GM18508 (cell line): ENCODE results near the gene MAGI1.
"Not testable (repeated sequence)": the region's sequence is repeated elsewhere in the genome, so short reads cannot be mapped to it uniquely, and the experiment has no call there.

Source experiments
- ATAC-seq: cut with Tn5 transposase; IDR thresholded peaks from one replicate; pipeline ENCODE4 v1.9.1; 2021; ENCODE audit warnings: moderate number of reproducible peaks; ENCODE audit not compliant: insufficient read depth, unreplicated experiment

The MAGI1 gene

DNA sequence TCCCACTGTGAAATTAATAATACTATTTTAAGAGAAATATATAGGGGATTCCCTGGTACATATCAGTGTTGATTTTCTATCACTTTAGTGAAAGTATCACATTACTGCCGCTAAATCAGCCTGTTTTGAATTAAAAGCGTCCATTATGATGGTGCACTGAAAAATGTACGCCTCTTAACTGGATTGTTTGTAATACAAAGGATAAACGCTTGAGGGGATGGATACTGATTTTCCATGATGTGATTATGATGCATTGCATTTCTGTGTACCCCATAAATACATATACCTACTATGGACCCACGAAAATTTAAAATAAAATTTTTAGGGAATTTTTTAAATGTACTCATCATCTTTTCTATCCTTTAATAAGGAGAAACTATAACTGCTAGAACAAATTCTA lies 478.6 kb downstream of the MAGI1 start:
- no peak for ATAC-seq

DNA sequence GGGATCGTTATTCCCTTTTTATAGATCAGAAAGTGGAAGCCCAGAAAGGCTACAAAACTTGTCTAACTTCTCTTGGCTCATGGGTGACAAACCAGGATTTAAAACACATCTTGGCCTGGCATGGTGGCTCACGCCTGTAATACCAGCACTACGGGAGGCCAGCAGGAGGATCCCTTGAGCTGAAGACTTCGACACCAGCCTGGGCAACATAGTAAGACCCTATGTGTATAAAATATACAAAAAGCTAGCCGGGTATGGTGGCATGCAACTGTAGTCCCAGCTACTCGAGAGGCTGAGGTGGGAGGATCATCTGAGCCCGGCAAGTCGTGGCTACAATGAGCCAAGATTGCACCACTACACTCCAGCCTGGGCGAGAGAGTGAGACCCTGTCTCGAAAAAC lies 479.1 kb downstream of the MAGI1 start:
- ATAC-seq, result no peak

DNA sequence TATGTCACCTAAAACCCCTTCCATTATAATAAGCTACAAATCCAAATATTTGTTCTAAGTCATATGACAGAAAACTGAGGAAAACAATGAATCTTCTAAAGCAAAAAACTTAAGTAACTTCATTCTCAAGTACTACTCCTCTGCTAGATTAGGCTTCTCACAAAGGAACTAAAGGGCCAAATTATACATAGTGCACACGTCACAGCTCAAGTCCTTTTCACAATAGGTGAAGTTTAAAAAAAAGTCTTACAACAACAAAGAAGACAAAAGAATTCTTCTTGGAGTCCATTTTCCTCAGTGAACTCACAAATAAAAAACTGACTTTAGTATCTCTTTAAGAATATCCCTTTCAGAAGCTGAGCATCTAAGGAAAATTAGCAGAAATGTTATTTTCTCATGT lies 479.9 kb downstream of the MAGI1 start:
- ATAC-seq, result no peak

DNA sequence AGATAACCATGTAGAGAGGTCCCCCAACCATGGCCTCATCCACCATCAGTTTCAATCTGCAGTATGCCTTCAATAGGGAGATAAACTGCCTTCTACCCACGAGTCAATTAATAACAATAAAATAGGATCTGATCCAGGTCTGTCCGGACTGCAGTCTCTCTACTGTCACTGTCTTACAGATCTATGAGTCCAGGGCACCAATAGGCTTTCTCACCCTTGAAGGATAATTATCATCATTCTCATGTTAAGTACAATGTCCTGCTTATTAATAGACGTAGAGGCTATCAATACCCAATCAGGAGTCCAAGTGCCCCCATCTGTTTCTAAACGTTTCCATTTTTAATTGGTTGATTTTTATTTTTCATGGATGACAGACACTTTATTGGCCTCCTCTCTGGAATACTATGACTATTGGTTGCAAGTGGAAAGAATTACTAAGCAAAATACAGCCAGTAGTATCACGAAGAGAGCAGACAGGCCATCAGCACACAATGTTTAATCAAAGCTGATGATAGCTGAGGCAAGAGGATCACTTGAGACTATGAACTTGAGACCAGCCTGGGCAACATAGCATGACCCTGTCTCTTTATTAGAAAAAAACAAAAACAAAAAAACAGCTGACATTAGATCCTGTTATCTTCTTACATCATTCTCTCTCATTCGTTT lies 480.7 kb downstream of the MAGI1 start:
- ATAC-seq, result no peak

DNA sequence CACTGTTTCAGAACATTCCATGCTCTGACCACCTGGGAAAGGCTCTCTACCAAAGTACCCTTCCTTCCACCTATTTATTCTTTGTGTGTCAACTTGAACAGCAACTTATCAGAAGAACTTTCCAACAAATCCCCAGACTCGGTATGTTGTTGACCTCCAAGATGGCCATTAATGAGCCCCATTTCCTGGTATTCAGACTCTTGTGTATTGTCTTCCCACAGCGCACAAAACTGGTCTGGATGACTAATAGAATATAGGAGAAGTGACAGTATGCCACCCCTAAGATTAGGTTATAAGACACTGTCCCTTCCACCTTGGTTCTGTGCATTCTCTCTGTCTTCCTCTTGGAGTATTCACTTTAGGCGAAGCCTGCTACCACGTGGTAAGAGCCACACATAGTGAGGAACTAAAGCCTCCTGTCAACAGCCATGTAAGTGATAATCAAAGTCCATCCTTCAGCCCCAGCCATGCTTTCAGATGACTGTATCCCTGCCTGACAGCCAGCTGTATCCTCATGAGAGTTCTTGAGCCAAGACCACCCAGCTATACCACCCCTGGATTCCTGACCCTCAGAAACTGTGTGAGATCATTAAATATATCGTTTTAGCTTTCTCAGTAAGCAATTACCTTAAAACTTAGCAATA lies 481.7 kb downstream of the MAGI1 start:
- ATAC-seq, result no peak

DNA sequence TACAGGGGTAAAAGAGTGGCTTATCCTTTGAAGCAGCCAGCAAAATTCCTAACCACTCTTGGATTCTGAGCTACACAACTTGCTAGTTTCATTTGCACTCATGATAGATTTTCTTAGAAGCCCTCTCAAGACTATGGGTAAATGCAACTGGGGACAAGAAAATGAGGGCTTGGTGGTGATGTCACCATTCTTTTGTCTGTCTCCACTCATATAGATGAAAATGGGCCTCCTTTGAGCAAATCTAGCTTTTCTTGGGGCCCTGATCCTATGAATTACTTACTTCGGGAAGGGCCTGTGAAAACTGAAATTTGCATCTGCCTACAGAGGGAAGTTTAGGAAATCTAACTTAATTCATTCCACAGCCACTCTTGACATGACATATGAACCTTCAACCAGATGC lies 486.3 kb downstream of the MAGI1 start:
- no peak for ATAC-seq

DNA sequence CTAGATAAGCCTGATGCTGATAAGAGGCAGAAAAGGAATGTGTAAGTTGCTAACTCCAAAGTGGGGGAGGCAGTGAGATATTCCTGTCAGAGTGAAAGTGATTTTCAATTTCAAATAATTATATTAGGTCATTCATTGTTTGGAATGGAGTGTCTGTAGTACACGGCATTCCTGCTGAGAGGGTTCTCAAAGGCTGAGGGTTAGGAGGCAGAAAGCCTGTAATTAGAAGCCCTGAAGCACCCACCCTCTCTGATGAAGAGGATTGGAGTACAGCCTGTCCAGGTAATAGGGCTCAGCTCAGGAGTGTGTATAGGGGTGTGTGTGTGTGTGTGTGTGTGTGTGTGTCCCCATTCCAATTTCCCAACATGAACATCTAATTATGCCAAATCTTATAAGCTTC lies 486.8 kb downstream of the MAGI1 start:
- ATAC-seq, result no peak

DNA sequence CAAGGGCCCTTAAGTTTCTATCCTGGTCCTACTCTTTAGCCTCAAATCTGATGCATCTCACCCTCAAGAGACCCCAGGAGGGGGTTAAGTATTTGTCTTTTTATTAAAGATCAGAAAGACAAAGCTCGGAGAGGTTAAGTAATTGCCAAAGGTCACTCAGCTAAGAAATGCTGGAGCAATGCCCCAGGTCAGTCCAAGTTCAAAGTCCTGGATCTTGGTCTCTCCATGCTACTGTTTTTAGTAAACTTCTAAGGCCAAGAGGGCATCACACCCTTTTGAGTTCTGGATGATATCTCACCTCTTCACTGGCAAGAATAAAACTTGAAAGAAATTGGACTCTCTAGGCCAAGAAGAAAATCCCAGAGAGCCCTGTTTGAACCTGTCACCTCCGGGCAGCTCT lies 488.6 kb downstream of the MAGI1 start:
- no peak for ATAC-seq

DNA sequence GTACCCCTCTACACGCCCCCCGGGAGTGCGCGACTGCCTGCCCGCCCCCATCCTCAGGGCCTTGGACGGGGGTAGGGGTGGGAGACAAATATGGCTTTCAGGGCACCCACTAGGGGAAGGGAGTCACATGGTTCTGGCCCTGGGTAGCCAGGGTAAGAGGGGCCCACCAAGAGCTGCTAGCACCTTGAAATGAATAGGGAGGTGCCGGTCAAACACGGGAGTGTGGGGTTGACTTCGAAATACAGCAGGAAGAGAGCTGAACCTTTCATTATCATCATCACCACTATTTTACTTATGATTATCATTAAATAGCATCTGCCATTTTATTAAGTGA lies 489.1 kb downstream of the MAGI1 start:
- no peak for ATAC-seq

DNA sequence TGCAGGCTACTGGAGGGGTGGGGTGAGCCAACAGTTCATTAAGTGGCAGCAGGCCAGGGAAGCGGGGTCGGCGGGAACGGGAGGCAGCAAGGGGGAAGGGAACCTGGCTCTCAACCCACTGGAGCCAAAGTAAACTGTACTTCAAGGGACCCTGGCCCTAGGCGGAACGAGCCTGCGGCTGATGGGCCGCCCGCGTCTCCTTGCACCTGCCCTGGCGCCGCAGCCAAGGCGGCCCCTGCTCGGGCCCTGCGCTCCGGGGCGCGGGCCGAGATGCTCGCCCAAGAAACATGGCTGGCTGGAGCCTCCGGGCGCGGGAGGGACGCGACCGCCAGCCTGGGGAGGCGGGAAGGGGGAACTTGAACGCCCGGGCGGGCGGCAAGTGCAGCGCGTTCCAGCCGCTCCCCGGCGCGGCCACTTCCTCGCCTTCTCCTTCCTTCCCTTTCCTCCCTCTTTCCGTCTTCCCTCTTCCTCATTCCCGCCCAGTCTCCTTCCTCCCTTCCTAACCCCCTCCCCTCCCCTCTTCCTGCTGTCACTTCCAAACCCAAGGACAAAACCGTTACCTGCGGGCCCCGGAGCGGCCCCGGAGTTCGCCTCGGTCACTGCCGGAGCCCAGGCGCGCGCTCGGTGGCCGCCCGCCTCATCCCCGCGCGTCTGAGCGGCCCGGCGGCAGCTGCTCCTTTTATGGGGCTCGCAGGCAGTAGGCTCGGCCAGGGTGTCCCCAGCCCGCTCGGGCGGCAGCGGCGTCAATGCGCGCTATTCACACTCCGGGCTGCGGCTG lies 489.7 kb downstream of the MAGI1 start:
- no peak for ATAC-seq

DNA sequence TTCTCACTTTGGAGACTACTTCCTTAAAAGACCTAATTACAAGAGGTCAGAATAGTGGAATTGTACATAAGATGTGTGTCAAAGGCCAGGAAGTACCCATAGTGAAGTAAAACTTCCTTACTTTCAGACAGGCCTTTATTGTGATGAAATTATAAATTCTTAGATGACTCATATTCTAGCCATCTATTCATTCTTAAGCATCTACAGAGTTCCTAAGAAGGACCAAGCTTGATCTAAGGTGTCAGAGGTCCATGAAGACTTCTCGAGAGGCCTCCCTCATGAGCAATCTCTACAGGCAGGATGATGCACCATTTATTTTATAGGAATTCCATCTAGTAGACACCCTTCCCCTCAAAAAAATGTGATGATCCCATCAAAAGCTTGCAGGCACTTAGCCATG lies 493.3 kb downstream of the MAGI1 start:
- ATAC-seq, result no peak

DNA sequence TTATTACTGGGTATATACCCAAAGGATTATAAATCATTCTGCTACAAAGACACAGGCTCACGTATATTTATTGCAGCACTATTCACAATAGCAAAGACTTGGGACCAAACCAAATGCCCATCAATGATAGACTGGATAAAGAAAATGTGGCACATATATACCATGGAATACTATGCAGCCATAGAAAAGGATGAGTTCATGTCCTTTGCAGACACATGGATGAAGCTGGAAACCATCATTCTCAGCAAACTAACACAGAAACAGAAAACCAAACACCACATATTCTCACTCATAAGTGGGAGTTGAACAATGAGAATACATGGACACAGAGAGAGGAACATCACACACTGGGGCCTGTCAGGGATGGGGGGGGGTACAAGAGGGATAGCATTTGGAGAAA lies 495.3 kb downstream of the MAGI1 start:
- ATAC-seq, result not testable (repeated sequence)

DNA sequence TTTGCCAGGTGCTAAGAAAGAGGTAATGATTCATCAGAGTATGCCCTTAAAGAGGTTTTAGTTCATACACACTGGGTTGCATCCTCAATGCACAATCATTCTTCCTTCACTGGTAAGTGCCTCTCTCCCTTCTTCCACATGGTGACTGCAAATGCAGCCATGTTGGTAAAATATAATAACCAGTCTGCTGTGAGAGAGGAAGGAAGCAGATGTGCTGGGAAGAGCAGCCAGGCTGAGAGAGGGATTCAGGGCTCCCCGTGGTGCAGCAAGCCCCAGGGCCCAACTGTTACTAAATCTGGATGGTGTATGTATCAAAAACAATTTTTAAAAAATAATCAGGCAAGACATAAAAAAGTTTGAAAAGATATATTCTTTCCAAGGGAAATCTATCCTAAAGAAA lies 498.1 kb downstream of the MAGI1 start:
- no peak for ATAC-seq

DNA sequence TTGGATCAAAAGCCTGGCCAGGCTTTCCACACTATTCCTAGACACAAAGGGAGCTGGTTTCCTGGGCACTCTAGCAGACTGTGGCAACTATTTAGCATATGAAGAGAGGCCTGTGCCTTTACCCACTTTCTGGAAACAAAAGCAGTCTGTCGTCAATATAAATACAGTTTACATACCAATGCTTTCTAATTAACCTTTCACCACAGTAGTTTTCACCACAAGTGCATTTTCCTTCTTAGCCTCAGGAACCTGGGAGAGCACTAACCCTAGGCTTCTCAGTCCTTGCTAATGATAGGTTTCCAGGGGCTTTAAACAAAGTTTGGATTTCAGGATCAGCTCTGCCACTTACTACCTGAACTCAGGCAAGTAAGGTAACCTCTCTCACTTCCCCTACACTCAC lies 499.1 kb downstream of the MAGI1 start:
- ATAC-seq, result no peak

DNA sequence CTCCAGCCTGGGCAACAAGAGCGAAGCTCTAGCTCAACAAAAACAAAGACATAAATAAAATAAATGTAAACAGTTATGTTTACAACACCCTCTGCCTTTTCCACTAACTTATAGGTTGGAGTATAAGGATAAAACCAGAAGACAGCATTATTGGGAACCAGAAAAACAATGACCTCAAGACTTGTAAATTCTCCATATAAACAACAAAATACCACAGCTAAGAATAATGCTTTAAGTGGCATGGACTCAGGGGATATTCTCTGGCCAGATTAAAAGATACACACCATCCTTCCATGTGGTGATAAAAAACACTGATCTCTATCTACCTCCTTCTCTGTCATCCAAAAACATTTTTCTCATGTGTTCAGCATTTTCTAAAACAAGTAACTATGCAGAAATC lies 500.6 kb downstream of the MAGI1 start:
- no peak for ATAC-seq

DNA sequence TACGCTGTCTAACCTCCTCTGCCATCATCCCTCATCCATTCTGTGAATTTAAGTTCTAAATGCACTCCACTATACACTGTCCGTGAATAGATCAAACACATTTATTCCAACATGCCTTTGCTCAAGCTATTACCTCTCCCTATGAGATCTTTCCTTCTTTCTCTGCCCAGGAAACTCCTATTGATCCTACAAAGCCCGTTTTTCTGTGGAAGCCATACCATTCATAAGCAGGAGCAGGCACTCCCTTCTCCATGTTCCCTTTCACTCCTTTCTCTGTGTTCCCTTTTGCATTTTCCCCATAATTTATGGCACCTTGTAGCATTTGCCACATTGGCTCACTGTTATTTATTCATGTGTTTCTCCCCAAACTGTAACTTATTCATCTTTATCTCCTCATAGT lies 501.6 kb downstream of the MAGI1 start:
- ATAC-seq, result no peak

DNA sequence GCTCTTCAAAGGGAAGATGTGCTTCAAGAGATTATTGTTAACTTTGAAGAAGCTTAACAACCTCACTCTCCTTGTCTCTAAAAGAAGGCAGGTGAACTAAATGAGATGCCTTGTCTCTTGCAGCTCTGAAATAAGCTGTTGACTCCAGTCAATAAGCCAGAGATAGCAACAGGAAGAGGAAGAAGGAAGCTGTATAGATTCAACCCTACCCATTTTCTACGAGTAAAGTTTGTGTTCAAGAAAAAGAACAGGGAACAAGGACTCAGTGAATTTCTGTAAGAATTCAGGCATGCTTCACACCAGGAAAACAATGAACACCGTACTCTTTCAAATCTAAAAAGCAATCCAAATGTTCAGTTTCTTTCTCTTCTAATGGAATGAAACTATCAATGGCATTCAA lies 503.5 kb downstream of the MAGI1 start:
- ATAC-seq, result no peak

DNA sequence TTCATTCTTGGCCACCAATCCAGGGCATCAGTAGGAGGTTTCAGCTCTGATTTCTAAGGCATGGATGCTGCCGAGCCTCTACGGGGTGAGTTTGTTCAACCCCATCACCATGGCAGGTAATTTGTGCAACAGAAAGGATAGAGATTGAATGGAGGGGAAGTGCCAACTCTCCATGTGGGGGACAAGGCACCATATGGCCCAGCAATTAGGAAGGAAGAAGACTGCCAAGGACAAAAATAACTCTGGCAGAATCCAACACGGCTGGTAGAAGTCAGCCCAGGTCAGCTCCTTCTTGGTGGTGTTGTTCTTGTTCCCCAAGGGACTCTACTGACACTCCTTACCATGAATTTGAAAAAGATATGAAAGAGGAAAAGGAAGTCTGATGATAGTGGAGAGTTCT lies 503.9 kb downstream of the MAGI1 start:
- ATAC-seq, result no peak

DNA sequence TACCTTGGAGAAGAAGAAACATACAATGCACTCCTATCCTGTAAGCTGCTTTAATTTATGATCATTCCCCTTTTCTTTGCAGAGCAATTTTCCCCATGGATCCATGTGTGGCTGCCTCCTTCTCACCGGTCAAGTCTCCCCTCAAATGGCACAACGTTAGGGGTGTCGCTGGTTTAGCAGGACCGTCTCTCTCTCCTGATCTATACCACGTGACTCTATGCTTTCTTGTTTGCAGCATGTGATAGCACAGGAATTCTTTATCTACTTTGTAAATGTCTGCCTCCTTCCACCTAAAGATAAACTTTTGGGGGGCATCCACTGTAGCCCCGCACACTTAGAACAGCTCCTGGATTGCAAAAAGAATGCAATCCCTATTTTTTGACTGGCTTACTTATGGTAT lies 506.0 kb downstream of the MAGI1 start:
- ATAC-seq, result no peak

DNA sequence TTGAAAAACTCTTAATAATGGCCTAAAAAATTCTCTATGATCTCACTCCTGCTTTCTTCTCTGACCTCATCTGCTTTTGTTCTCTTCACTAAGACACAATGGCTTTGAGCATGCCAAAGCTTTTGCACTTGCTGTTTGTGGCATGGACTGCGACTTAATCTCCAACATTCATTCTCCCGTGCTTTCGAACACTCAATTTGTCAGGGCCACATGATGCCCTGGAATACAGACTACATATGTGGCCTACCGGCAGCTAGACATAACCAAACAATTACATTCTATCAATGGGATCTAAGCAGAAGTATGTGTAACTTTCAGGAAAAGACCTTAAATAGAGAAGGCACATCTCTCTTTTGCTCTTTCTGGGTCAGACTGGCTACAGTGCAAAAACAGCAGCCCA lies 506.5 kb downstream of the MAGI1 start:
- no peak for ATAC-seq

DNA sequence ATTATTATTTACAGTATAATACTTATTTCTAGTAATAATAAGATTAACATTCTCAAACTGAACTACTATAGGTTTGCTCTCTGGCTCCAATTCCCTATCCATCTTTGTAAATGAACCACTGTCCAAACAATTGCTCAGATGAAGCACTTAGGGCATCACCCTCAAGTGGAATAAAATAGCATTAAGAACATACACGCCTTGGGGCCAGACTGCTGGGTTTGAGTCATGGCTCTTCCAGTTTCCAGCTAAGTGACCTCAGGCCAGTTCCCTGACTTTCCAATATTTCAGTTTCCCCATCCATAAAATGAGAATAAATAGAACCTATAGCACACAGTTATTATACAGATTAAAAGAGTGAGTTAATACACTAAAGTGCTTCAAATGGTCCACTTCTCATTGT lies 507.2 kb downstream of the MAGI1 start:
- ATAC-seq, result no peak

DNA sequence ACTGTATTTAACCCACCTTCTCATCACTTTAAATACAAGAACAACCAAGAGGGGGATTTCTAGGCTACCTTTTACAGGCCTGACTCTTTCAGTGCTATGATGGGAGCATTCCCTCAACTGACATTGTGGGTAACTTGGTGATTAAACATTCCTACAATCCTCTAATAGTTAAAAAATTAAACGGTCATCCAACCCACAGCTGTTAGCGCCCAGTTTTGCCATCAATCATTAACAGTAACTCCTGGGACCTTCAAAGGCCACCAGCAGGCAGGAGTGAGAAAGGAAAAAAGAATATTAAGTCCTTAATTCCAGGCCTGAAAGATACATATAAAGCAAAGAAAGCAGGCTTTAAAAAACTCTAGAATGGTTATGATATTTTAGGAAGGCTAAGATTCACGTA lies 512.1 kb downstream of the MAGI1 start:
- no peak for ATAC-seq
